ENCODE measurements around the gene CDK8. TPM values are rescaled to one million over a fixed set of nuclear protein-coding genes. Genes with fewer than 3 reads are reported as not detected.

Gene CDK8
- total and polyA plus RNA-seq, 2 donors (not counting 3 experiments of a cell fraction or from before 2014, with no cell fraction given), result 12.2 to 13.3 TPM

DNA sequence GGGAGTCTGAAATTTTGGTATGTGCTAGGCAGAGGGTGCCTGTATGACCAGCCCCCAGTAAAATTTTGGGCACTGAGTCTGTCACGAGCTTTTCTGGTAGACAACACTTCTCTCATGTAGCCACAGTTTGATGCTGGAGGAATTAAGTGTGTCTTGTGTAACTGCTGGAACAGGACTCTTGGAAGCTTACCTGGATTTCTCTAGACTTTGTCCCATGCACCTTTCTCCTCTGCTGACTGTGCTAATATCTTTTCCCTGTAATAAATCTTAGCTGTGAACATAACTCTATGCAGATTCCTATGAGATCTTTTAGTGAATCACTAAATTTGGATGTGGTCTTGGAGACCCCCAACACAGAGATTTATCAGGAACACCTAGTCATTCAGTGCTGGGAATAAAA lies 45.6 kb upstream of the CDK8 start:
- Histone ChIP-seq H3K27ac (ENCODE audit: insufficient read depth, low read depth, low read length) (no peak overlapping the region), H2AFZ (ENCODE audit: low read depth, low read length) (no peak overlapping the region), H3K9me1 (replicated peaks; ENCODE audit: control insufficient read depth, extremely low read depth, insufficient read depth, low read length) (no peaks in the 10 kb centered on the region), H3K9ac (replicated peaks; ENCODE audit: extremely low read depth, insufficient read depth, low read length) (no peak overlapping the region), H4K20me1 (replicated peaks; ENCODE audit: control insufficient read depth, extremely low read depth, insufficient read depth, low read length) (no peaks in the 10 kb centered on the region), H3K4me3 (replicated peaks in 1 of 3; ENCODE audit: insufficient read depth in 1 of 3, low read depth in 1 of 3, low read length in 3 of 3) (no peak overlapping the region), H3K4me2 (ENCODE audit: insufficient read depth, low read length) (no peak overlapping the region), H3K27me3 (ENCODE audit: control insufficient read depth in 2 of 2, insufficient read depth in 2 of 2, low read length in 2 of 2) (no peaks in the 10 kb centered on the region), H3K36me3 (ENCODE audit: control insufficient read depth in 2 of 2, extremely low read depth in 1 of 2, insufficient read depth in 2 of 2, low read length in 2 of 2) (peaks cover 3 to 7% of the 10 kb centered on the region in 2 experiments), H3K9me3 (replicated peaks; ENCODE audit: control insufficient read depth, insufficient read depth, low read length) (no peaks in the 10 kb centered on the region), H3K79me2 (ENCODE audit: control insufficient read depth, insufficient read depth, low read length) (no peaks in the 10 kb centered on the region), H3K4me1 (ENCODE audit: control insufficient read depth, extremely low read depth, insufficient read depth, low read length) (no peaks in the 10 kb centered on the region)
- FAIRE-seq, result no peak
- intact Hi-C loops (cut with micrococcal nuclease) (no loop called here), dilution Hi-C loops (cut with MboI; ENCODE audit: extremely low pct_ligation_motif_present, low sequenced_read_pairs) (no loop called here)
- DNase-seq (ENCODE audit: low read depth, low spot score), result no peak
- CTCF ChIA-PET, result no interaction called here
- no TSS peak for BruUV-seq (replicated peaks)
- TF ChIP-seq JUN (IDR thresholded peaks at IDR 0.05; ENCODE audit: borderline replicate concordance, insufficient read depth, insufficient read length, low read depth) (no peak), GATA2 (IDR thresholded peaks at IDR 0.05; ENCODE audit: insufficient read depth, insufficient read length, low read depth, low read length) (no peak), POLR2AphosphoS5 (IDR thresholded peaks at IDR 0.05; ENCODE audit: insufficient read depth, low read depth, low read length) (no peak), MYC (IDR thresholded peaks at IDR 0.05; ENCODE audit: low read depth, low read length) (no peak), EZH2 (IDR thresholded peaks at IDR 0.05; ENCODE audit: borderline replicate concordance, low read depth, low read length, severe bottlenecking) (no peak), POLR2A (IDR thresholded peaks at IDR 0.05; ENCODE audit: low read depth, low read length) (no peak), FOS (IDR thresholded peaks at IDR 0.05; ENCODE audit: borderline replicate concordance, insufficient read depth, low read length) (no peak)
- TF ChIP-seq, protein P1, sequence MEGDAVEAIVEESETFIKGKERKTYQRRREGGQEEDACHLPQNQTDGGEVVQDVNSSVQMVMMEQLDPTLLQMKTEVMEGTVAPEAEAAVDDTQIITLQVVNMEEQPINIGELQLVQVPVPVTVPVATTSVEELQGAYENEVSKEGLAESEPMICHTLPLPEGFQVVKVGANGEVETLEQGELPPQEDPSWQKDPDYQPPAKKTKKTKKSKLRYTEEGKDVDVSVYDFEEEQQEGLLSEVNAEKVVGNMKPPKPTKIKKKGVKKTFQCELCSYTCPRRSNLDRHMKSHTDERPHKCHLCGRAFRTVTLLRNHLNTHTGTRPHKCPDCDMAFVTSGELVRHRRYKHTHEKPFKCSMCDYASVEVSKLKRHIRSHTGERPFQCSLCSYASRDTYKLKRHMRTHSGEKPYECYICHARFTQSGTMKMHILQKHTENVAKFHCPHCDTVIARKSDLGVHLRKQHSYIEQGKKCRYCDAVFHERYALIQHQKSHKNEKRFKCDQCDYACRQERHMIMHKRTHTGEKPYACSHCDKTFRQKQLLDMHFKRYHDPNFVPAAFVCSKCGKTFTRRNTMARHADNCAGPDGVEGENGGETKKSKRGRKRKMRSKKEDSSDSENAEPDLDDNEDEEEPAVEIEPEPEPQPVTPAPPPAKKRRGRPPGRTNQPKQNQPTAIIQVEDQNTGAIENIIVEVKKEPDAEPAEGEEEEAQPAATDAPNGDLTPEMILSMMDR (IDR thresholded peaks at IDR 0.05; ENCODE audit: extremely low read depth in 1 of 2, insufficient read depth in 1 of 2, low read depth in 1 of 2, low read length in 2 of 2), result no peak
- TF ChIP-seq, protein P2, sequence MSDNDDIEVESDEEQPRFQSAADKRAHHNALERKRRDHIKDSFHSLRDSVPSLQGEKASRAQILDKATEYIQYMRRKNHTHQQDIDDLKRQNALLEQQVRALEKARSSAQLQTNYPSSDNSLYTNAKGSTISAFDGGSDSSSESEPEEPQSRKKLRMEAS (IDR thresholded peaks at IDR 0.05; ENCODE audit: insufficient read depth, insufficient read length), result no peak
- POLR2A ChIA-PET, result no interaction called here
